Transverse colon (tissue), 4 donors: ENCODE results near the gene PLA2G4B.

Source experiments
- CTCF ChIP-seq, 5 experiments: fragments of 200-600 bp in 3 of 5; fragments of 450-650 bp in 2 of 5; sonication (generic) in 3 of 5; IDR thresholded peaks; 1 replicate in 2 of 5; 2 replicates in 3 of 5; pipeline ENCODE4 v1.5.1; 2016 to 2017; ENCODE audit warnings: antibody characterized with exemption in 5 of 5, inconsistent platforms in 3 of 5, mild to moderate bottlenecking in 2 of 5, moderate library complexity in 1 of 5
- EP300 ChIP-seq: sonication (generic); formaldehyde crosslinking; IDR thresholded peaks from one replicate; pipeline ENCODE4 v1.6.1; 2017; ENCODE audit warnings: antibody characterized with exemption, low read depth
- POLR2A ChIP-seq: fragments of 450-650 bp; IDR thresholded peaks from one replicate; pipeline ENCODE4 v1.6.1; 2016; ENCODE audit warnings: antibody characterized with exemption, mild to moderate bottlenecking, moderate library complexity
- POLR2AphosphoS5 ChIP-seq, 3 donors: sonication (generic); formaldehyde crosslinking; IDR thresholded peaks; one replicate each; pipeline ENCODE4 v1.6.1; 2016; ENCODE audit warnings: antibody characterized with exemption in 3 of 3

- TF ChIP-seq CTCF (IDR thresholded peaks at IDR 0.05) (no peak), POLR2A (no peak), EP300 (no peak), POLR2AphosphoS5 (IDR thresholded peaks at IDR 0.05) (no peak)
Measured at GRCh38 chr15:41880156-41880877, 41.7 kb downstream of the PLA2G4B start.
